K562 (cell line): ENCODE data around the gene SREBF1.

Experiments
- ATF1 ChIP-seq, 2 experiments: fragments of 450-650 bp in 1 of 2; IDR thresholded peaks; 2 replicates each; pipeline ENCODE4 v1.6.1; 2016; ENCODE audit warnings: missing compliant biosample characterization in 1 of 2, missing genetic modification characterization in 1 of 2
- BHLHE40 ChIP-seq: IDR thresholded peaks from 2 replicates; pipeline ENCODE4 v1.6.1; 2011; ENCODE audit warnings: low read length, improper control_type of control experiment
- CBFA2T3 ChIP-seq: fragments of 450-650 bp; IDR thresholded peaks from 2 replicates; pipeline ENCODE4 v1.6.1; 2017
- CREB1 ChIP-seq, 2 experiments: sonication (generic) in 1 of 2; formaldehyde crosslinking in 1 of 2; IDR thresholded peaks; 2 replicates each; pipeline versions ENCODE4 v1.6.1 to v1.8.0; 2012 to 2022; ENCODE audit warnings: inconsistent platforms in 1 of 2, mild to moderate bottlenecking in 1 of 2, missing genetic modification reagents in 1 of 2, moderate library complexity in 1 of 2
- FOSL1 ChIP-seq: fragments of 200-800 bp; sonication (Bioruptor generic); conservative IDR thresholded peaks from 2 replicates; pipeline ENCODE4 v1.6.1; 2016; ENCODE audit warnings: missing genetic modification characterization, missing compliant biosample characterization
- JUND ChIP-seq, 2 experiments: IDR thresholded peaks; 2 replicates in 1 of 2; 3 replicates in 1 of 2; pipeline ENCODE4 v1.6.1; 2011; ENCODE audit warnings: borderline replicate concordance in 2 of 2, low read depth in 2 of 2, low read length in 2 of 2, improper control_type of control experiment in 1 of 2, missing biosample characterization in 1 of 2, missing genetic modification characterization in 1 of 2, missing genetic modification reagents in 1 of 2
- PHF8 ChIP-seq: fragments of 200-600 bp; sonication (generic); IDR thresholded peaks from 2 replicates; pipeline ENCODE4 v1.6.1; 2012; ENCODE audit warnings: mixed run types, mild to moderate bottlenecking, inconsistent platforms, low read length, moderate library complexity, borderline replicate concordance
- POLR2AphosphoS5 ChIP-seq: IDR thresholded peaks from 2 replicates; pipeline ENCODE4 v1.6.1; 2011; ENCODE audit warnings: mild to moderate bottlenecking, low read depth, low read length, moderate library complexity; ENCODE audit not compliant: control insufficient read depth, insufficient read depth
- SMC3 ChIP-seq: conservative IDR thresholded peaks from 2 replicates; pipeline ENCODE4 v1.6.1; 2011; ENCODE audit warnings: low read depth, low read length, improper control_type of control experiment; ENCODE audit not compliant: insufficient read depth
- ZFP1 ChIP-seq: fragments of 450-650 bp; formaldehyde crosslinking; IDR thresholded peaks from 2 replicates; pipeline ENCODE4 v1.4.0; 2020; ENCODE audit warnings: mild to moderate bottlenecking, mixed read lengths
- ZNF12 ChIP-seq: sonication (generic); formaldehyde crosslinking; IDR thresholded peaks from 2 replicates; pipeline ENCODE4 v1.4.0; 2020; ENCODE audit warnings: mild to moderate bottlenecking, missing genetic modification reagents
- ZNF41 ChIP-seq: fragments of 250-450 bp; sonication (Bioruptor Pico); conservative IDR thresholded peaks from 2 replicates; pipeline ENCODE4 v1.4.0; 2020; ENCODE audit warnings: mild to moderate bottlenecking
- TF ChIP-seq, protein P1 (sequence below), 3 experiments: IDR thresholded peaks in 2 of 3; conservative IDR thresholded peaks in 1 of 3; 2 replicates each; pipeline ENCODE4 v1.5.1; 2011 to 2012; ENCODE audit warnings: low read length in 3 of 3, mild to moderate bottlenecking in 3 of 3, control low read depth in 2 of 3, improper control_type of control experiment in 1 of 3, inconsistent platforms in 1 of 3, low read depth in 1 of 3, mixed read lengths in 1 of 3, moderate library complexity in 1 of 3; ENCODE audit not compliant: insufficient read depth in 2 of 3
- TF ChIP-seq, protein P2 (sequence below), 2 experiments: fragments of 450-650 bp; conservative IDR thresholded peaks; 2 replicates each; pipeline ENCODE4 v1.6.1; 2017; ENCODE audit warnings: mild to moderate bottlenecking in 2 of 2, moderate library complexity in 2 of 2

DNA sequence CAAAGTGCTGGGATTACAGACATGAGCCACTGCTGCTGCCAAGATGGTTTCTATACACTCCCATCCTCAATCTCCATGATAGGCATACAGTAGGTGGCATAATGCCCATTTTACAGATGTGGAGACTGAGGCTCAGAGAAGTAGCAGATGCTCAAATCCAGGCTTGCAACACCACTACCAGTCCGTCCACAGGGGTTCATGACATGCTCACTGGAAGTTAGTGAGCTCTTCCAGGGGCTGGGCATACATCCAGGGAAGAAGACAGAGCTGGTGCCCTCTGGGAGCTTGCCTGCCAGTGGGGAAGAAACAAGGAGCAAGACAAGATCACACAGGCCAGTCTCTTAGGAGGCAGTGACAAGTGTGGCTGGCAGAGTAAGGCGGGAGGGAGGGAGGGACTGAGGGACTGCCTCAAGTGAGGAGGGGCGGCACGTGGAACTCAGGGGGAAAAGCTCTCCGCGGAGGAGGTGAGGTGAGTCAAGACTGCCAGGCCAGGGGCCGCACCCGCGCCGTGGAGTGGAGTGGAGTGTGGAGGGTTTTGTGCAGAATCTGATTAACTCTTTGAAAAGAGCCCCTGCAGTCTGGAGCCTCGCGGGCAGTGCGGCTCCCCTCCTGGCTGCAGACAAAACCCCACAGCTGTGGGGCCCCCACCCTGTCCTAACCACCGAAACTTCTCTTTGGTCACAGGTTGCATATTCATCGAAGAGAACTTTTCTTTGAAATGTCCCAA lies 27.9 kb downstream of the SREBF1 start:
- no peak for TF ChIP-seq BHLHE40
- no peak for TF ChIP-seq ZNF12
- TF ChIP-seq POLR2AphosphoS5, result no peak
- no peak for TF ChIP-seq ATF1 (CRISPR knock-in tag; IDR thresholded peaks at IDR 0.05)
- TF ChIP-seq ATF1 (tag; IDR thresholded peaks at IDR 0.05), result no peak
- no peak for TF ChIP-seq FOSL1 (tag)
- TF ChIP-seq, protein P1, sequence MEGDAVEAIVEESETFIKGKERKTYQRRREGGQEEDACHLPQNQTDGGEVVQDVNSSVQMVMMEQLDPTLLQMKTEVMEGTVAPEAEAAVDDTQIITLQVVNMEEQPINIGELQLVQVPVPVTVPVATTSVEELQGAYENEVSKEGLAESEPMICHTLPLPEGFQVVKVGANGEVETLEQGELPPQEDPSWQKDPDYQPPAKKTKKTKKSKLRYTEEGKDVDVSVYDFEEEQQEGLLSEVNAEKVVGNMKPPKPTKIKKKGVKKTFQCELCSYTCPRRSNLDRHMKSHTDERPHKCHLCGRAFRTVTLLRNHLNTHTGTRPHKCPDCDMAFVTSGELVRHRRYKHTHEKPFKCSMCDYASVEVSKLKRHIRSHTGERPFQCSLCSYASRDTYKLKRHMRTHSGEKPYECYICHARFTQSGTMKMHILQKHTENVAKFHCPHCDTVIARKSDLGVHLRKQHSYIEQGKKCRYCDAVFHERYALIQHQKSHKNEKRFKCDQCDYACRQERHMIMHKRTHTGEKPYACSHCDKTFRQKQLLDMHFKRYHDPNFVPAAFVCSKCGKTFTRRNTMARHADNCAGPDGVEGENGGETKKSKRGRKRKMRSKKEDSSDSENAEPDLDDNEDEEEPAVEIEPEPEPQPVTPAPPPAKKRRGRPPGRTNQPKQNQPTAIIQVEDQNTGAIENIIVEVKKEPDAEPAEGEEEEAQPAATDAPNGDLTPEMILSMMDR (IDR thresholded peaks at IDR 0.05 in 2 of 3, conservative IDR thresholded peaks at IDR 0.05 in 1 of 3; ENCODE audit: insufficient read depth in 2 of 3, low read depth in 1 of 3, low read length in 3 of 3), result no peak
- no peak for TF ChIP-seq CBFA2T3
- no peak for TF ChIP-seq ZNF41
- TF ChIP-seq, protein P2, sequence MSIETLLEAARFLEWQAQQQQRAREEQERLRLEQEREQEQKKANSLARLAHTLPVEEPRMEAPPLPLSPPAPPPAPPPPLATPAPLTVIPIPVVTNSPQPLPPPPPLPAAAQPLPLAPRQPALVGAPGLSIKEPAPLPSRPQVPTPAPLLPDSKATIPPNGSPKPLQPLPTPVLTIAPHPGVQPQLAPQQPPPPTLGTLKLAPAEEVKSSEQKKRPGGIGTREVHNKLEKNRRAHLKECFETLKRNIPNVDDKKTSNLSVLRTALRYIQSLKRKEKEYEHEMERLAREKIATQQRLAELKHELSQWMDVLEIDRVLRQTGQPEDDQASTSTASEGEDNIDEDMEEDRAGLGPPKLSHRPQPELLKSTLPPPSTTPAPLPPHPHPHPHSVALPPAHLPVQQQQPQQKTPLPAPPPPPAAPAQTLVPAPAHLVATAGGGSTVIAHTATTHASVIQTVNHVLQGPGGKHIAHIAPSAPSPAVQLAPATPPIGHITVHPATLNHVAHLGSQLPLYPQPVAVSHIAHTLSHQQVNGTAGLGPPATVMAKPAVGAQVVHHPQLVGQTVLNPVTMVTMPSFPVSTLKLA (conservative IDR thresholded peaks at IDR 0.05), result no peak
- no peak for TF ChIP-seq PHF8
- TF ChIP-seq JUND (IDR thresholded peaks at IDR 0.05; ENCODE audit: borderline replicate concordance, low read depth, low read length), result no peak
- no peak for TF ChIP-seq JUND (tag; IDR thresholded peaks at IDR 0.05; ENCODE audit: borderline replicate concordance, low read depth, low read length)
- no peak for TF ChIP-seq ZFP1 (CRISPR knock-in tag)
- TF ChIP-seq CREB1 (IDR thresholded peaks at IDR 0.05), result no peak
- TF ChIP-seq CREB1 (CRISPR knock-in tag; IDR thresholded peaks at IDR 0.05), result no peak
- TF ChIP-seq SMC3, result no peak
